ENCODE results near the gene SLC11A2. TPM values are rescaled to one million over a fixed set of nuclear protein-coding genes. Genes with fewer than 3 reads are reported as not detected.
"Not testable (repeated sequence)": the region's sequence is repeated elsewhere in the genome, so short reads cannot be mapped to it uniquely, and the experiment has no call there.

SLC11A2 gene
- polyA plus RNA-seq, 2 donors = 18.0 to 19.5 TPM

DNA sequence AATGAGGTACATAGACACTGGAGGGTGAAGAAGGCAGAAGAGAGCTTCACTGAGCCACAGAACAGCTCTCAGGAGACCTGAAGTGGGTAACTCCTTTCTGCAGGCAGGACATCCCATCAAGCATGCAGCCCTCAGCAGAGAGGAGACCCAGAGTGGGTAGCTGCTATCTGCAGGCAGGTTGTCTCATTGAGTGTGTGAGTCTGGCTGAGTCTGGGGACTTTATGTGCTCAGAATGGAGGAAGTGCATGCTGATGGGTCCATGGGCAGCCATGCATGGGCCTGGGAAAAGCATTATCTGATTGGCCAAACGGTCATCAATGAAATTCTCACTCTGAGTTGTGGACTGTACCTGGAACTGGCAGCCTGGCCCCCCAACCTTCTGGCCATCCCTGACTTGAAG lies 88.5 kb downstream of the SLC11A2 start:
- no peaks in the 10 kb centered on the region for H3K36me3 ChIP-seq (ENCODE audit: control insufficient read depth in 2 of 2, insufficient read depth in 2 of 2, low read length in 1 of 2)
- peaks cover 0 to 9% of the 10 kb centered on the region in 2 donors for H3K4me1 ChIP-seq (ENCODE audit: control insufficient read depth in 2 of 2, insufficient read depth in 2 of 2, low read length in 1 of 2)
- WGBS, 2 donors = 92 to 96% methylated on average over 1 of the region's 1 CpG
- no peaks in the 10 kb centered on the region for H3K27me3 ChIP-seq (ENCODE audit: control insufficient read depth in 1 of 2, insufficient read depth in 2 of 2, low read length in 2 of 2)
- no peak overlapping the region for H3K4me3 ChIP-seq (ENCODE audit: low read depth in 1 of 2, low read length in 2 of 2)
- no peak overlapping the region for H3K27ac ChIP-seq (ENCODE audit: low read depth in 2 of 2, low read length in 1 of 2)
- H3K9me3 ChIP-seq (ENCODE audit: control insufficient read depth in 2 of 2, insufficient read depth in 1 of 2, low read depth in 1 of 2, low read length in 1 of 2) = peaks cover 0 to 3% of the 10 kb centered on the region in 2 donors

DNA sequence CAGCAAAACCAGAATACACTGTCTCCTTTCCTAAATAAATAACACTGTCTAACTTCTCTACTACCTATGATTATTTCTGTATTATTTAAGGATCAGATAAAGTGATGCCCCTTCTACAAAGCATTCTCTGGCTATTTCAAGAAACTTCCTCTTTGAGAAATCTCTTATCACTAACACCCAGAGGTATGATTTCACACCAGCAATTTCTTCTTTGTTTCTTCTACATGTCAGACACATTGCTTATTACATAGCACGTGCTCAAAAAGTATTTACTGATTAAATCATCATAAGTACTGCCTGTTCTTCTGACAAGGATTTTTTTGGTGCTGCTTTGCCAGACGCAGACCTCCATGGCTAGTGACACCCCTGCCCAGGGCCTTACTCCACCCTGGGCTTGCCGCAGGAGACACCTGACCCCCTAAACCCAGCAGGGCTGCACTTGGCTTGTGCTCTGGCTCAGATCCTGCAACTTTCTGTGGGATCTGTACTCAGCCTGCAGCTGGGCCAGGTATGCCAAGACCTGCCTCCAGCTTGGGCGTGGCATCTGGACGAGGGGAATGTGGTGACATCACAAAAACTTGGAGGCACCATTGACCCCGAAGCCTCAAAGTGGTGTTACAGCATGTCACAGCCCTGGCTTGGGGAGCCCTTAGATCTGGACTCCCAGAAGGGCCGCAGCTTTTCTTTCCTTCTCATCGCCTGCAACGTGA lies 89.2 kb downstream of the SLC11A2 start:
- Histone ChIP-seq H3K9me3 (ENCODE audit: control insufficient read depth in 2 of 2, insufficient read depth in 1 of 2, low read depth in 1 of 2, low read length in 1 of 2) (peaks cover 0 to 3% of the 10 kb centered on the region in 2 donors), H3K36me3 (ENCODE audit: control insufficient read depth in 2 of 2, insufficient read depth in 2 of 2, low read length in 1 of 2) (no peaks in the 10 kb centered on the region), H3K4me3 (ENCODE audit: low read depth in 1 of 2, low read length in 2 of 2) (no peak overlapping the region), H3K27ac (ENCODE audit: low read depth in 2 of 2, low read length in 1 of 2) (no peak overlapping the region), H3K4me1 (ENCODE audit: control insufficient read depth in 2 of 2, insufficient read depth in 2 of 2, low read length in 1 of 2) (peaks cover 0 to 9% of the 10 kb centered on the region in 2 donors), H3K27me3 (ENCODE audit: control insufficient read depth in 1 of 2, insufficient read depth in 2 of 2, low read length in 2 of 2) (no peaks in the 10 kb centered on the region)
- WGBS, 2 donors = 72 to 73% methylated on average over 9 of the region's 9 CpGs

DNA sequence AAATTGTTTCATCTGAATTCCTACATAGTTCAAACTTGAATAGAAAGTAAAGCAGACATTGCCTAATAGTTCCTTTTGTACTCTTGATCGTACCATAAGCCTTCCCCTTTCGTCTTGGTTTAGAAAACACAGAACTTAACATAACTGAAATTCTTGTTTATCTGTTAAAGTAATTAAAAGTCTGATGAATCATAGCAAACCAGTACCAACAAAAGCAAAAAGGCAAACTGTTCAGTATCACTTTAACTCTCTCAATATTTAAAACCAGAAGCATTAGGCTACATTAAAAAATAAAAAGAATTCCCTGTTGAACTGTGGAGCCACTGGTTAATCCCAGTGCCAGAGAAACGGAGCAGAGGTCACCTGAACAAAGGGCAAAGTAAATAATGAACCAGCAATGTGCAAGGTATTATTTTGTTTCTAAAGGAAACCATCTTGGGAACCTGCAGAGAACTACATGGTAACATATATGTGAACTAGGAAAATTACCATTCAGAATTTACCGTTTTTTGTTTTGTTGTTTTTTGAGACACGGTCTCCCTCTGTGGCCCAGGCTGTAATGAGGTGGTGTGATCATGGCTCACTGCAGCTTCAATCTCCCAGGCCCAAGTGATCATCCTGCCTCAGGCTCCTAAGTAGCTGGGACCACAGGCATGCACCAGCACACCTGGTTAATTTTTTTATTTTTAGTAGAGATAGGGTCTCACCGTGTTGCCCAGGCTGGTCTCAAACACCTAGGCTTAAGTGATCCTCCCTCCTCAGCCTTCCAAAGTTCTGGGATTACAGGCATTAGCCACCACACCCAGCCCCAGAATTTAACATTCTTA lies 91.0 kb downstream of the SLC11A2 start:
- Histone ChIP-seq H3K36me3 (ENCODE audit: control insufficient read depth in 2 of 2, insufficient read depth in 2 of 2, low read length in 1 of 2) (peaks cover 0 to 4% of the 10 kb centered on the region in 2 donors), H3K4me1 (ENCODE audit: control insufficient read depth in 2 of 2, insufficient read depth in 2 of 2, low read length in 1 of 2) (peaks cover 0 to 9% of the 10 kb centered on the region in 2 donors), H3K27ac (ENCODE audit: low read depth in 2 of 2, low read length in 1 of 2) (peak overlapping the region; percentile 40 to 72), H3K9me3 (ENCODE audit: control insufficient read depth in 2 of 2, insufficient read depth in 1 of 2, low read depth in 1 of 2, low read length in 1 of 2) (peaks cover 0 to 3% of the 10 kb centered on the region in 2 donors), H3K27me3 (ENCODE audit: control insufficient read depth in 1 of 2, insufficient read depth in 2 of 2, low read length in 2 of 2) (no peaks in the 10 kb centered on the region), H3K4me3 (ENCODE audit: low read depth in 1 of 2, low read length in 2 of 2) (no peak overlapping the region)
- 37 to 39% methylated on average over 6 of the region's 6 CpGs for WGBS, 2 donors

DNA sequence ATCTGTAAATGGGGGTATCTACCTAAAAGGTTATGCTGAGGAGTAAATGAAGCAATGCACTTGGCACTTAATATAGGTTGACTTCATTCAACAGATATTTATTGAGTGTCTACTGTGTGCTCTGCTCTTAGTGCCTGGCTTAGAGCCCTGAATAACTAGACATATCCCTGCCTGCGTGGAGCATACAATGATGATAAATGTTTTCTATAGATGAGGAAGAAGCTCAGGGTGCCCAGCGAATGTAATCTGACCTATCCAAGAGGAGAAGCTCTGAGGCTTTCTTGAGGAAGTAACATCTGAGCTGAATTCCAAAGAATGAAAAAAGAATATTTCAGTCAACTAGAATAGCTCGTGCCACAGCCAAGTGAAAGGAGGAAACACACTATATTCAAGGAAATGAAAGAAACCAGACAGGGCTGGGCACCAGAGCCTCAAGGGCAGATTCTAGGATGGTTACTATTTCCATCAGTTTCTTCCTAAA lies 91.8 kb downstream of the SLC11A2 start:
- 21 to 30% methylated on average over 3 of the region's 3 CpGs for WGBS, 2 donors
- peaks cover 0 to 9% of the 10 kb centered on the region in 2 donors for H3K4me1 ChIP-seq (ENCODE audit: control insufficient read depth in 2 of 2, insufficient read depth in 2 of 2, low read length in 1 of 2)

DNA sequence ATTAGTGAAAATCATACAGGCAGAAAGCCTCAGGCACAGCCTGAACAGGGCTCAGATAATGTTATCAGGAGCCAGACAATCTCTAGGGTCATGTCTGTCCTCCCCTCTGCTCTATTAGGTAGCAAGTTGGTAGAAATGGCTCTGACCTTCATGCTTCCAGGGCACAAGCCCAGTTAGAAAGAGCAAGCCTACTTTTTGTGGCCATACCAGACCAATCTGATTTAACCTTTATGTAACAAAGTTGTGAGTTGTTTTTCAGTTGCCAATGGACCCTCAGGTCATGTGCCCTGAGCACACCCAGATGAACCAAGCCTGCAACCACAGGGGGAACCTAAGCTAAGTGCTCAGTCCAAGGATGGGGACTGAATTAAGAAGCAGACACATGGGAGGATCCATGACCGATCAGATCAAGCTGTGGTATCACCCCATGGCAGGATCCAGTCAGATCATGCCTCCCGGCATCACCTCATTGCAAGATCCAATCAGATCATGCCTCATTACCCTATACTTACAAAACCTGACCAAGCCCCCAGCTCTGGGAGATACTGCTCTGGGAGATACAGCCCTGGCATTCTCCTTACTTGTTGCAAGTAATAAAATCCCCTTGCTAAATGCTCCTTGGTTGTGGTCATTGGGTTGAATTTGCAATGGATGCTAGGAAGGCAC lies 92.6 kb downstream of the SLC11A2 start:
- Histone ChIP-seq H3K9me3 (ENCODE audit: control insufficient read depth in 2 of 2, insufficient read depth in 1 of 2, low read depth in 1 of 2, low read length in 1 of 2) (peaks cover 0 to 3% of the 10 kb centered on the region in 2 donors), H3K27me3 (ENCODE audit: control insufficient read depth in 1 of 2, insufficient read depth in 2 of 2, low read length in 2 of 2) (no peaks in the 10 kb centered on the region), H3K4me1 (ENCODE audit: control insufficient read depth in 2 of 2, insufficient read depth in 2 of 2, low read length in 1 of 2) (peaks cover 0 to 9% of the 10 kb centered on the region in 2 donors), H3K36me3 (ENCODE audit: control insufficient read depth in 2 of 2, insufficient read depth in 2 of 2, low read length in 1 of 2) (peaks cover 0 to 4% of the 10 kb centered on the region in 2 donors), H3K27ac (ENCODE audit: low read depth in 2 of 2, low read length in 1 of 2) (peak overlapping the region in 1 of 2 donors; percentile 86), H3K4me3 (ENCODE audit: low read depth in 1 of 2, low read length in 2 of 2) (no peak overlapping the region)
- 87 to 94% methylated on average over 2 of the region's 2 CpGs for WGBS, 2 donors

More for the DNA sequence above, 91.8 kb downstream of the SLC11A2 start:
- Histone ChIP-seq H3K27ac (ENCODE audit: low read depth in 2 of 2, low read length in 1 of 2) (peak overlapping the region; percentile 71 to 86), H3K9me3 (ENCODE audit: control insufficient read depth in 2 of 2, insufficient read depth in 1 of 2, low read depth in 1 of 2, low read length in 1 of 2) (peaks cover 0 to 3% of the 10 kb centered on the region in 2 donors), H3K4me3 (ENCODE audit: low read depth in 1 of 2, low read length in 2 of 2) (no peak overlapping the region), H3K36me3 (ENCODE audit: control insufficient read depth in 2 of 2, insufficient read depth in 2 of 2, low read length in 1 of 2) (peaks cover 0 to 4% of the 10 kb centered on the region in 2 donors), H3K27me3 (ENCODE audit: control insufficient read depth in 1 of 2, insufficient read depth in 2 of 2, low read length in 2 of 2) (no peaks in the 10 kb centered on the region)

DNA sequence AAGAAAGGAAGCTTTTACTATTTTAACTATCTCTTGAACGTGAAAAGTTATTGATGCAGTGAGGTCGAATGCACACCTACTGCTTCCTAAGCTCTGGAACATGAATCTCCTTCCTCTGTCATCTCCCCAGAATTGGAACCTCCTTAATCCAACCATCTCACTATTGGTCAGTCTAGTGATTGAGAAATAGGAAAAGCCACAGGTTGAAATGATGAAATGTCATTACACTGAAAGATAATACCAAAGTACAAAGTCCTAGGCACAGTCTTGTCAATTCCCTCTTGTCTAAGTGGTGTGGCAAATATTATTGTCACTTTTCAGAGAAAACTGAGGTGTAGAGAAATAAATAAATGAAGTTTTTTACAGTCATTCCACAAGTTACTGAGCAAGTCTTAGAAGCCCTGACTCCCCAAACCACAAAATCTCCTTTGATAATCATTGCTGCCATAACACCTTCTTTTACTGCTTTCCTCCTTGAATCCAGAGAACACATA lies 93.3 kb downstream of the SLC11A2 start:
- 57 to 88% methylated on average over 2 of the region's 2 CpGs for WGBS, 2 donors
- H3K4me1 ChIP-seq (ENCODE audit: control insufficient read depth in 2 of 2, insufficient read depth in 2 of 2, low read length in 1 of 2) = peaks cover under 1 to 12% of the 10 kb centered on the region in 2 donors
- H3K27me3 ChIP-seq (ENCODE audit: control insufficient read depth in 1 of 2, insufficient read depth in 2 of 2, low read length in 2 of 2) = no peaks in the 10 kb centered on the region
- H3K4me3 ChIP-seq (ENCODE audit: low read depth in 1 of 2, low read length in 2 of 2) = no peak overlapping the region
- peaks cover 0 to 3% of the 10 kb centered on the region in 2 donors for H3K9me3 ChIP-seq (ENCODE audit: control insufficient read depth in 2 of 2, insufficient read depth in 1 of 2, low read depth in 1 of 2, low read length in 1 of 2)
- peaks cover 3 to 4% of the 10 kb centered on the region in 2 donors for H3K36me3 ChIP-seq (ENCODE audit: control insufficient read depth in 2 of 2, insufficient read depth in 2 of 2, low read length in 1 of 2)
- no peak overlapping the region for H3K27ac ChIP-seq (ENCODE audit: low read depth in 2 of 2, low read length in 1 of 2)

DNA sequence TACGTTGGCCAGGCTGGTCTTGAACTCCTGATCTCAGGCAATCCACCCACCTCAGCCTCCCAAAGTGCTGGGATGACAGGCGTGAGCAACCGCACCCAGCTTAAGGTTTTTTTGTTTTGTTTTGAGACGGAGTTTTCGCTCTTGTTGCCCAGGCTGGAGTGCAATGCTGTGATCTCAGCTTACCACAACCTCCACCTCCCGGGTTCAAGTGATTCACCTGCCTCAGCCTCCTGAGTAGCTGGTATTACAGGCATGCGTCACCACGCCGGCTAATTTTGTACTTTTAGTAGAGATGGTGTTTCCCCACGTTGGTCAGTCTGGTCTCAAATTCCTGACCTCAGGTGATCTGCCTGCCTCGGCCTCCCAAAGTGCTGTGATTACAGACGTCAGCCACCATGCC lies 95.7 kb downstream of the SLC11A2 start:
- not testable (repeated sequence) for H3K36me3 ChIP-seq (ENCODE audit: control insufficient read depth in 2 of 2, insufficient read depth in 2 of 2, low read length in 1 of 2); H3K9me3 ChIP-seq (ENCODE audit: control insufficient read depth in 2 of 2, insufficient read depth in 1 of 2, low read depth in 1 of 2, low read length in 1 of 2); H3K27ac ChIP-seq (ENCODE audit: low read depth in 2 of 2, low read length in 1 of 2); H3K4me1 ChIP-seq (ENCODE audit: control insufficient read depth in 2 of 2, insufficient read depth in 2 of 2, low read length in 1 of 2); H3K4me3 ChIP-seq (ENCODE audit: low read depth in 1 of 2, low read length in 2 of 2); H3K27me3 ChIP-seq (ENCODE audit: control insufficient read depth in 1 of 2, insufficient read depth in 2 of 2, low read length in 2 of 2)
- 85 to 90% methylated on average over 12 of the region's 12 CpGs for WGBS, 2 donors

DNA sequence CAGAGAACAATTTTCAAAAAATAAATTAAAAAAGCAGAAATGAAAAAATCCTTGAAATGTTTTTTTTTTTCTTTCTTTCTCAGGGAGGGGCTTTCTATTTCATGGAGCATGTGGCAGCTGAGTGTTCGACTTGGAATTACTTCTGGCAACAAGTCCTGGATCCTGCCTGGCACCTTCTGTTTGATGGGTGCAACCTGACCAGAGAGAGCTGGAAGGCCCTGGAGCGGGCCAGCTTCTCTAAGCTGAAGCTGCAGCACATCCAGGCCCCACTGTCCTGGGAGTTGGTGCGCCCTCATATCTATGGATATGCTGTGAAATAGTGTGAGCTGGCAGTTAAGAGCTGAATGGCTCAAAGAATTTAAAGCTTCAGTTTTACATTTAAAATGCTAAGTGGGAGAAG lies 96.4 kb downstream of the SLC11A2 start:
- Histone ChIP-seq H3K9me3 (ENCODE audit: control insufficient read depth in 2 of 2, insufficient read depth in 1 of 2, low read depth in 1 of 2, low read length in 1 of 2) (no peaks in the 10 kb centered on the region), H3K4me3 (ENCODE audit: low read depth in 1 of 2, low read length in 2 of 2) (no peak overlapping the region), H3K4me1 (ENCODE audit: control insufficient read depth in 2 of 2, insufficient read depth in 2 of 2, low read length in 1 of 2) (peaks cover 2 to 7% of the 10 kb centered on the region in 2 donors), H3K36me3 (ENCODE audit: control insufficient read depth in 2 of 2, insufficient read depth in 2 of 2, low read length in 1 of 2) (peaks cover 3 to 4% of the 10 kb centered on the region in 2 donors), H3K27ac (ENCODE audit: low read depth in 2 of 2, low read length in 1 of 2) (no peak overlapping the region), H3K27me3 (ENCODE audit: control insufficient read depth in 1 of 2, insufficient read depth in 2 of 2, low read length in 2 of 2) (no peaks in the 10 kb centered on the region)
- WGBS, 2 donors = 90 to 91% methylated on average over 3 of the region's 3 CpGs
